Lung (tissue), 12 donors: ENCODE data around the gene BRD4. TPM values are rescaled to one million over a fixed set of nuclear protein-coding genes. Genes with fewer than 3 reads are reported as not detected.
A peak's percentile ranks its signal among the peaks of the same experiment; 100 is the strongest.

Experiments used
- ATAC-seq: fragments of 200-7000 bp; cut with Tn5 transposase; one replicate; pipeline ENCODE4 v1.9.1; 2020; ENCODE audit warnings: moderate number of reproducible peaks; ENCODE audit not compliant: insufficient read depth, low FRiP score
- DNase-seq, 3 donors: peaks; one replicate each; pipeline ENCODE4 v3.0.0-alpha.2; 2013 to 2017
- H3K27ac ChIP-seq, 2 donors: one replicate each; pipeline ENCODE4 v1.5.1; 2013; ENCODE audit warnings: mild to moderate bottlenecking in 2 of 2, moderate library complexity in 2 of 2, control low read depth in 1 of 2, inconsistent platforms in 1 of 2, low read depth in 1 of 2, low read length in 1 of 2
- H3K27me3 ChIP-seq, 3 donors: one replicate each; pipeline ENCODE4 v1.5.1; 2013; ENCODE audit warnings: low read length in 2 of 3; ENCODE audit not compliant: control insufficient read depth in 3 of 3, insufficient read depth in 3 of 3
- H3K36me3 ChIP-seq, 4 donors: one replicate each; pipeline ENCODE4 v1.5.1; 2013; ENCODE audit warnings: low read length in 4 of 4, mild to moderate bottlenecking in 1 of 4, moderate library complexity in 1 of 4; ENCODE audit not compliant: control insufficient read depth in 4 of 4, insufficient read depth in 4 of 4
- H3K4me1 ChIP-seq, 5 donors: one replicate each; pipeline ENCODE4 v1.5.1; 2013; ENCODE audit warnings: low read length in 5 of 5, mild to moderate bottlenecking in 2 of 5, moderate library complexity in 1 of 5; ENCODE audit not compliant: control insufficient read depth in 5 of 5, insufficient read depth in 5 of 5
- H3K4me3 ChIP-seq: one replicate; pipeline ENCODE4 v1.5.1; 2013; ENCODE audit warnings: mild to moderate bottlenecking, control low read depth, moderate library complexity
- H3K9ac ChIP-seq, 2 donors: one replicate each; pipeline ENCODE4 v1.5.1; 2013; ENCODE audit warnings: low read length in 2 of 2, control low read depth in 1 of 2; ENCODE audit not compliant: insufficient read depth in 1 of 2
- H3K9me3 ChIP-seq, 4 donors: one replicate each; pipeline ENCODE4 v1.5.1; 2013; ENCODE audit warnings: low read length in 3 of 4, mild to moderate bottlenecking in 1 of 4, moderate library complexity in 1 of 4; ENCODE audit not compliant: control insufficient read depth in 4 of 4, insufficient read depth in 3 of 4
- CTCF ChIP-seq: IDR thresholded peaks from 2 replicates; pipeline ENCODE4 v1.5.1; 2012; ENCODE audit warnings: mild to moderate bottlenecking; ENCODE audit errors: control extremely low read depth, extremely low read depth
- WGBS, 2 donors: extraction: QIAGEN DNeasy Blood & Tissue Kit; methylation state at CpG; one replicate each; pipeline ENCODE4 v1.1.7; 2013; 5-methylcytosine and 5-hydroxymethylcytosine counted together
- polyA plus RNA-seq, 2 donors: library from polyadenylated mRNA; stranded (reverse); fragments of 200-250 nt; gene quantifications; one replicate each; pipeline ENCODE4 v1.2.1, GENCODE V29; 2013
- total RNA-seq, 2 donors: library from RNA; depleted of rRNA in 1 of 2; stranded (reverse); fragments of >200 nt in 1 of 2; gene quantifications; one replicate each; pipeline ENCODE4 v1.2.1, GENCODE V29; 2014 to 2021
- donor health status: control.
- donor health status: control.
- donor health status: Bipolar disorder and iron deficiency.
- donor health status: healthy.
- donor health status: DM: yes; HTN: yes; CAD: no.

The BRD4 gene
- total and polyA plus RNA-seq, 4 donors: 23.2 to 89.0 (median 37.7) TPM

GRCh38 chr19:15210323-15210781, 122.0 kb downstream of the BRD4 start:
- H3K4me3 ChIP-seq: no peak overlapping the region
- peak; percentile 86 for ATAC-seq
- no peak overlapping the region for H3K9ac ChIP-seq
- DNase-seq: no peak
- peaks cover 0 to 5% (median 0%) of the 10 kb centered on the region in 5 donors for H3K4me1 ChIP-seq
- peak overlapping the region in 1 of 2 donors; percentile 72 for H3K27ac ChIP-seq
- H3K36me3 ChIP-seq: no peaks in the 10 kb centered on the region
- peaks cover 0 to 3% (median 0%) of the 10 kb centered on the region in 4 donors for H3K9me3 ChIP-seq
- 38 to 43% methylated on average over 5 of the region's 5 CpGs for WGBS, 2 donors
- H3K27me3 ChIP-seq: no peaks in the 10 kb centered on the region
- no peak for TF ChIP-seq CTCF

DNA sequence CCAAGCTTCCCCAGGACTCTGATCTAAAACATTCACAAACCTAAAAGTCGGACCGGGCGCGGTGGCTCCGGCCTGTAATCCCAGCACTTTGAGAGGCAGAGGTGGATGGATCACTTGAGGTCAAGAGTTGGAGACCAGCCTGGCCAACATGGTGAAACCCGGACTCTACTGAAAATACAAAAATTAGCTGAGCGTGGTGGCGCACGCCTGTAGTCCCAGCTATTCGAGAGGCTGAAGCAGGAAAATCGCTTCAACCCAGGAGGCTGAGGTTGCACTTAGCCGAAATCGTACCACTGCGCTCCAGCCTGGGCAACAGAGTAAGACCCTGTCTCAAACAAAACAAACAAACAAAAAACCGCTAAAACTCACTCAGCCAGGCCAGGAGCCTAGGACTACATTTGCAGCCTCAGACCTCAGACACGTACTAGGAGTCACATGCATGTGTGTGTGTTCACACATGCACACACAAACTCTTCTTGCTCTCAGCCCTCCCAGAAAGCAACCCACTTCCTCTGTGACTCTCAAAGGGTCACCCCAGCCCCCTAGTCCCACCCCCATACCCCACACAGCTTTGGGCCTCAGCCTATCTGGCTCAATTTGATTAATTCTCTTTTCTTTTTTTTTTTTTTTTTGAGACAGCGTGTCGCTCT, 130.8 kb downstream of the BRD4 start:
- peaks cover 0 to 7% (median 3%) of the 10 kb centered on the region in 4 donors for H3K36me3 ChIP-seq
- peaks cover 0 to 3% (median 0%) of the 10 kb centered on the region in 4 donors for H3K9me3 ChIP-seq
- H3K27ac ChIP-seq: peak overlapping the region in 1 of 2 donors; percentile 15
- WGBS, 2 donors: 88 to 91% methylated on average over 18 of the region's 18 CpGs
- no peaks in the 10 kb centered on the region for H3K27me3 ChIP-seq
- no peak overlapping the region for H3K4me3 ChIP-seq
- TF ChIP-seq CTCF: no peak
- DNase-seq (no peak), ATAC-seq (no peak)
- peaks cover 0 to 10% (median 8%) of the 10 kb centered on the region in 5 donors for H3K4me1 ChIP-seq
- no peak overlapping the region for H3K9ac ChIP-seq

- Histone ChIP-seq H3K36me3 (peaks cover 0 to 7% (median 3%) of the 10 kb centered on the region in 4 donors), H3K27me3 (no peaks in the 10 kb centered on the region), H3K27ac (peak within 1 kb of the TSS; percentile 55 to 57), H3K9ac (peak within 1 kb of the TSS in 1 of 2 donors; percentile 42), H3K9me3 (peaks cover 0 to under 1% (median 0%) of the 10 kb centered on the region in 4 donors), H3K4me1 (peaks cover 0 to 10% (median 8%) of the 10 kb centered on the region in 5 donors), H3K4me3 (peak within 1 kb of the TSS; percentile 49)
- 3 to 4% methylated on average over 50 to 74 of the region's 74 CpGs for WGBS, 2 donors
- no peak for TF ChIP-seq CTCF
- ATAC-seq (no peak), DNase-seq (peak; percentile 48 to 71 (median 69))
Measured at GRCh38 chr19:15200553-15201364, 131.6 kb downstream of the BRD4 start, which contains the start of gene NOTCH3. TSS of gene NOTCH3 (minus strand) at chr19:15200995. CDS start at chr19:15200905, 90 bp downstream.
